Measurements from ENCODE around the gene DLD.
"Not testable (repeated sequence)": the region's sequence is repeated elsewhere in the genome, so short reads cannot be mapped to it uniquely, and the experiment has no call there.

DLD gene

DNA sequence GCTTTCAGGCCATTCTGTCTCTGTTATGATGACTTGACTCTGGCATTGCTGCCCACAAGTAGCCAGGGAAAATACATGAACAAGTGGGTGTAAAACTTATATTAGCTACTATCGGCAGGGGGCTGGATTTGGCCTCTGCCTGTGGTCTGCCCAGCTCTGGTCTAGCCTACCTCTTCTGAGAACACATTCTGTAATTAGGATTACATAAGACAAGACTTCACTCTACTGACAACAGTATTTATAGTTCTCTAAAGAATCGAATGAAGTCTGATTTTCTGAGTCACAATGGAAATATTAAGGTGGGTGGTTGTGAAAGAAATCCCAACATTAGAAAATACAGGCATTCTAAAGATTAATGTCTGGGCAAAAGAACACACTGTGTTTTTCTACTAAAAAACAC, 55.5 kb downstream of the DLD start:
- DNase-seq: no peak

DNA sequence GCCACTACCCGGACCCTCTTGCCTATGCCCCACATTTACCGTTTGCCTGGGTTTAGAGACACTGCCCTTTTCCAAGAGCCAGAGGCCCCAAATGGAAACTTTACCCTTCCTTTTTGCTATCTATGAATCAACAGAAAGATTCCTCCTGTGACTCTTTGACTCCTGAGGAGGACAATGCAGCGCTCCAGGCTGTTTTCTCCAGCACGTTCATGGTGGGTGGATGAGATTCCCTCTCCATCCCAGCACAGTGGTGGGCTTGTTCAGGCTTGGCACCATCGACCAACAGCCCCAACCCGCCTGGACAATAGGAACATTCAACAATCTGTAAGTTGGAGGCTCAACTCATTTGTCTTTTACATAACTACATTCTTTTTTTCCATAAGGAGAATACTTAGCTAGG, 55.9 kb downstream of the DLD start:
- no peak for DNase-seq

DNA sequence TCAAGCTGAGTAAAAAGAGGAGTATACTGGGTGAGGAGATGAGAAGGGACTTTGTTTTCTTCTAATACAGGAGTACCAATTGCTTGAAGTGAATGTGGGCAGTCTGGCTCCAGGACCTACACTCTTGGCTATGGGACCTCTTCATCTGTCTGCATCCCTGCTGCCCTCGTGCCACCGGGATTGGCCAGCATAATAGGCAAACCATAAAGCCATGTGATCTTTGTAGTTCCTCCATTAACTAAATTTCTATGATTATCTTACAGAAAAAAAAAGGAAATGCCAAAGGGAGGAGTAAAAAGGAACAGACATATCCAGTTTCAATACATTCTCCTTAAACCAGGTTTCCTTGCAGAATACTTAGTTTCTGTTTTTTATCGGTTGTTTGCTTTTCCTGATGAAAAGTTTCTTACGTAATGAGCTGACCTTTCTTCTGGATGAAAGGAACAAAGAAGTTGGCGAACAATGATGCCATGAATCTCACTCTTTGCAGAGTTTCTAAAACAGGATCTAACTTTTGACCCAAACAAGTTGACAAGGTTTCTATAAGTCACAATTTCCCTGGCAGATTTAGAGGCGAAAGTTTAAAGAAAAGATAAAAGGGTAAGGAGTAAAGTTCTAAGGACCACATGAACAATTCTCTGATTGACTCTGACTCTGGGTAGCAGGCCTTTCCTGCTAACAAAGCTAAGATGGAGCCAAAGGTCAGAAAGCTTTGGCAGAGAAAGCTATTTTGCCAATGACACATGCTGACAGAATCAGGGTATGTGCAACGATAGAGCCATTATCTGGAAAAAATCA, 57.9 kb downstream of the DLD start:
- DNase-seq: no peak

DNA sequence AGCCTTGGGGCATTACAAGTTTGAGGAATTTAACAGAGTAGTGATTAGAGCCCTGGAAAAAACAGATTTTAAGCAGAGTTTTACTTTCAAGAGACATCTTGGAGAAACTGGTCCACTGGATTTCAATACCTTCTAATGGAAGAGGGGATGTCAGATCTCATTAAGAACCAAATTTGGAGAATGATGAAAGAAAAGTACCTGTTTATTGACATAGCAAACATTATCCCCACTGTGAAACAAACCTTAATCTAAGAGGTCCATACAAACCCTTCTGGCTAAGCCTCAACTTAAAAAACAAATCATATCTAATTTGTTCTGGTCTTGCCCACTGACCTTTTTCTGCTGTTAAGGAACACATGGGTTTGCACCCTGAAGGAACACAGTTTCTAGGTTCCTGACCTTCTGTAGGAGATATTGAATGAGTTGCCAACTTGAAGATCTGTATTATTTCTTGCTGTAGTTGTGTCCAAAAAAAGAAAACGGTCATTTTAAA, 58.5 kb downstream of the DLD start:
- no peak for DNase-seq

DNA sequence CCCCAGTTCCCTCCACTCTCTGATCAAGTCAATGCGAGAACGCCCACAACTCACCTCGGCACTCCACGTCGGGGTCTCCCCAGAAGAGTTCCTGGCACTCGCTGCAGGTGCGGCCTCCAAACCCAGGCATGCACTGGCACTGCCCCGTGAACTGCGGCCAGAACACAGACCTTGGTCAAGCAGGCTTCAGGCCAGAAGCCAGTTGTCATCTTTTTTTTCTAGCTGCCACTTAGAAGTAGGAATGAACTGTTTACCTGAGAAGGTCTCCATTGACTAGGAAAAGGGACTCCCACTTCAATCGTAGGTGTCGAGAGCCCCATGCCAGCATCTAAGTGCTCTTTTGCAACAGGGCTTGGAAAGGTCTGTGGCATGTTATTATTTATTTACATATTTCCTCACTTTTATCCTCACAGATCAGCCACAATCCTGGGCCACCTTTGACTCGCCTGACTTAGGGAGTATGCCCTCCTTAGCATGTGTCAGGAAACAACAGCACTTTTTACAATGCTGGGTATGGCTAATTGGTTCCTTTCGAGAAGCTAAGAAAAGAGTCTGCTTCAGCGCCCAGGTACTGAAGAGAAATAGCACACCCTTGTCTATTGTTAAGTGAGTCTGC, 60.3 kb downstream of the DLD start:
- no peak for DNase-seq

DNA sequence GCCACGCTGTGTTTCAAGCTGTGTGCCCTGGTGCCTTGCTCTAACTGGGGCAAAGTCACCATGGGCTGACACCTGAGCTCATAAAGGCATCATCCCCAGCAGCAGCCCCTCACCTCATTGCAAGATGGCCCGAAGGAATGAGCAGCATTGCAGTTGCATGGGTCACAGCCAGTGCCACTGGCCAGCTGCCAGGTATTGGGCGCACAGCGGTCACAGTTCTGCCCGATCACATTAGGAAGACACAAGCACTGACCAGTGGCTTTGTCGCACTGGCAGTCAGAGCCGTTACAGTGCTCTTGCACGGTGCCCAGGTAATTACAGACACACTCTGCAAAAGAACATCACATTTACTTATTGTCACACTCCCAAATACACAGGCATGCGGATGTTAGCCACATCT, 60.9 kb downstream of the DLD start:
- DNase-seq: no peak

DNA sequence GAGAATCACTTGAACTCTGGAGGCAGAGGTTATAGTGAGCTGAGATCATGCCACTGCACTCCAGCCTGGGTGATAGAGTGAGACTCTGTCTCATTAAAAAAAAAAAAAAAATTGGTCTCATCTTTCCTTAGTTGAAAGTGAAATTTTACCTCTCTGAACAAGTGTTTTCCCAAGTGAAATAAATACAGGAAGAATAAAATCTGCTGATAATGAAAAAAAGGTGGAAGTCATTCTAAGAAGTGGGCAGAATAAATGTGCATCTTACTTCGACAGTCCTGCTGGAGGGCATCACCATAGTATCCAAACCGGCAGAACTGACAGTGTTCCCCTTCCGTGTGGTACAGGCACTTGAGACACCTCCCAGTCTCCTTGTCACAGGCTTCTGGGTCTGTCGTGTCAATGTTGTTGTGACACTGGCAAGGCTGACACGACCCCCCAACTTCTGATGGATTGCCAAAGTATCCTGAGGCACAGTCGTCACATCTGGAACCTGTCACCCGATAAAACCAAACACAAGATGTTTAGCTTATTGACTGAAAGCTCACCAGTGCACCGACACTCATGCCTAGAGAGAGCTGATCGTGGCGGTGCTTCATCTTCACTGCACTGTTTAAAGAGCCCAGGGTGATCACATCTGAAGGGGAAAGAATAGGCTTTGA, 62.4 kb downstream of the DLD start:
- DNase-seq: no peak

DNA sequence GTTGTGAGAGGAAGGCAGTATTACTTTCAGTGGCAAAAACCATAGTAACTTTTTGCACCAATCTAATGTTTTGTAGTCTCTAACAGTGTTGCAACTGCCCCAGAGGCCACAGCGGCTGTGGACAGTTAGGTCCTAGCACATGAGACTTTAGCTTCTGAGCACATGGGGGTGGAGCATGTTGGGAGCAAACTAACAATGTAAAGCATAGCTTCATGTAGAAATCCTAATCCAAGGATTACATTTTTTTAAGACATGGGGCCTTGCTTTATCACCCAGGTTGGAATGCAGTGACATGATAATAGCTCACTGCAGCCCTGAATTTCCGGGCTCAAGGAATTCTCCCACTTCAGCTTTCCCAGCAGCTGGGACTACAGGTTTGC, 62.9 kb downstream of the DLD start:
- no peak for DNase-seq

DNA sequence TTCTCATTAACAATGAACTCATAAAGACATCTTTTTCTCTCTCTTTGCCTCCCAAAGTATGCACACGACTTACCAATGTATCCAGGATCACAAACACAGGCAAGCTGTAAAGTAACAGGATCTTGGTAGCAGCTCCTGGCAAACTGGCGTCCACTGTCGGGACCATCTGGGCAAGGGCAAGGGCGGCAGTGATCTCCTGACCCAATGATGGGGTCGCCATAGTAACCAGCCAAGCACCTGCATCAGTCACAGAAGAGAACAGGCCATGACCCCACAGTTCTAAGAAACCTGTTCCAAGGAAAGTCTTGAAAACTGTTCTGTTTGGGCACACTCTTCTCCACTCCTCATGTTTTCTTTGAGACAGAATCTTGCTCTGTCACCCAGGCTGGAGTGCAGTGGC, 64.4 kb downstream of the DLD start:
- DNase-seq: no peak

DNA sequence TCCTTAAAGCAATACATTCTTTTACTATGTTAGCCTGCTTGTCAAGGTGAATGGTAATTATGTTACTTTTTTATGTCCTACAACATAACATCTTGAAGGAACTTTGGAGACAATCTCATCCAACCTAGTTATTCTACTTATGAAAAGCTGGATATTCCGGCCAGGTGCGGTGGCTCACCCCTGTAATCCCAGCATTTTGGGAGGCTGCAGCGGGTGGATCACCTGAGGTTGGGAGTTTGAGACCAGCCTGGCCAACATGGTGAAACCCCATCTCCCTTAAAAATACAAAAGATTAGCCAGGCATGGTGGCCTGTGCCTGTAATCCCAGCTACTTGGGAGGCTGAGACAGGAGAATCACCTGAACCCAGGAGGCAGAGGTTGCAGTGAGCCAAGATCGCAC, 66.0 kb downstream of the DLD start:
- not testable (repeated sequence) for DNase-seq

DNA sequence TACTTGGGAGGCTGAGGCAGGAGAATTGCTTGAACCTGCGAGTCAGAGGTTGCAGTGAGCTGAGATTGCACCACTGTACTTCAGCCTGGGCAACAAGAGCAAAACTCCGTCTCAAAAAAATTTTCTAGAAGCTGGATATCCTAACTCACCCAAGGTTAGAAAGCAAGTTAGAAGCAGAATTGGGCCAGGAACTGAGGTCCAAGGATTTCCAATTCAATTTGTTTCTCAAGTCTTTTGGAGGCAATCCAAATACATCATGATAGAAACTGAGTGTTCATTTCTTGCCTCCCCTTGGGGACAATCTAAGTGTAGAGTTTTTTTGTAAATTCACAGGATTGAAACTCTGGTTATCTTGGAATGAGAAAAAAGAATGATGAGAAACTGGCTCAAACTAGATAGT, 66.5 kb downstream of the DLD start:
- DNase-seq: no peak

DNA sequence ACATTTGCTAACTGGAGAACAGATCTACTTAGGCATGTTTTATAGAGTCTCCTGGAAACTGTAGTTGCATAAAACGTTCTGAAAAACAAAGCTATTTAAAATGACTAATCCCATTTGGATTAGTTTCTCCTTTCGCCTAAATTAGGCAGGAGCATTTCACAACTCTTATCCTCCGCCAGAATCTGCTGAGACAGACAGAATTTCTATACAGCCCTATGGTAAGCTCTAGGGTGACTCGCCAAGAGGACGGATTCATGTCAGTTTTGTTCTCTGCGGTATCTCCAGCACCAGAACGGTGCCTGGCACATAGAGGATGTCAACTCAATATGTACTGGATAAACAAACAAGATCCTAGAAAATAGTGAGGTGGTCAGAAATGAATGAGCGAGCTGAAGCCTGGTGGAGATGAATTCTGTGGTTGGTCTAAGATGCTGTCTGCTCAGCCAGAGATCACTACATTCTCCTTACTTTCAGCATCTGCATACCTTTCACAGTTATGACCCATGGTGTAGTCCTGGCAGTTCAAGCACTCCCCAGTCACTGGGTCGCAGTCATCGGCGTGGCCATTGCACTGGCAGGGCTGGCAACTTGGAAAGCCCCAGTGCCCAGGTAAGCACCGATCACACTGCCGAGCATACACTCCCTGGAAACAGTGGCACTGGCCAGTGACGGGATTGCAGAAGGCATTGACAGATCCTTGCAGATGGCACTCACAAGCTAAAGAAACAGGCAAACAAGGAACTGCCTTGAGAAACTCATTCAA, 68.0 kb downstream of the DLD start:
- no peak for DNase-seq

DNA sequence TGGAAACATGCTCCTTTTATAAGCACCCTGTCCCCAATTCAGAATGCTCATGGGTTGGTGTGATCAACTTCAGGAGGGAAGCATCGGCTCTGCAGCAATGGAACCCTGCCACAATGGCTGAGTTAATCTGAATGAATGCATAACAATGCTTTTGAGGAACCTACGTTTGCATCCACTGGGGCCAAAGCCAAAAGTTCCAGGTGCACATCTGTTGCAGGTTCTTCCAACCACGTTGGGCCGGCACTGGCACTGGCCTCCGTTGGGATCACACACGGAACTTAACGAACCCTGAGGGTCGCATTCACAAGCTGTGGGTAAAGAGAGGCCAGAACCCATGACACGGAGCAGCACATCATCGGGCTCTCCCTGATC, 68.5 kb downstream of the DLD start:
- no peak for DNase-seq

DNA sequence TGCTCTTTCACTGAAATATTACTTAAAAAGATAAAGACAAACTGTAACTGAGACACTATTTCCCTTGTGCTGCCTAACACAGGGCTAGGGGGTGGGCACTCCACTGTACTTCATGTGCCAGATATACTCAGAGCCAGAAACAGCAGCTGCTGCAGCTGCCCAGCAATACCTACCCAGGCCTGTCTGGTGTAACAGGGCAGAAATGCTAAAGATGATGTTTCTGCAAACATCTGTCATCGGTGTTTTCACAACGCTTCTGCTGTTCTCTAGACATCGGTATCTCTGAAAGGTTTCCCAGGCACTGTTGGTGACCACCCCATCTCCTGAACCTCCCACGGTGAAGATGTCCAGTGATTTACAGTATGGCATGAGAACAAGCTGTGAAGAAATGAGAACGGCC, 69.3 kb downstream of the DLD start:
- DNase-seq: no peak

DNA sequence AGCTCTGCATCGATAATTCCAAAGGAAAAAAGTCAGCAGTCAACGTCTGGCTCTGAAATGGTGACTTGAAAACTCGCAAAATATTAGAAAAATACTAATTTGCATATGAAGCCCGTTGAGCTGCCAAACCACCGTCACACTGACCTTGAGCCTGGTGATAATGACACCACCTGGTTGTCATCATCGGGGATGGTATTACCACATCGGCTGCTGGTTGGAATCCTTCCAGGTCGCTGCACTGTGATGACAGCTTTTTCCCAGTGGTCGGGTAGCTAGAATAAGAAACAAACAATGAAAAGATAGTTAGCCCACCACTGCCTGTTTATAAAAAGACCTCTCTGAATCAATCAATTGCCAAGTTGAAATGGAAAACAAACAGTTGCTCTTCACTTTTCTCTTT, 70.4 kb downstream of the DLD start:
- DNase-seq: no peak

DNA sequence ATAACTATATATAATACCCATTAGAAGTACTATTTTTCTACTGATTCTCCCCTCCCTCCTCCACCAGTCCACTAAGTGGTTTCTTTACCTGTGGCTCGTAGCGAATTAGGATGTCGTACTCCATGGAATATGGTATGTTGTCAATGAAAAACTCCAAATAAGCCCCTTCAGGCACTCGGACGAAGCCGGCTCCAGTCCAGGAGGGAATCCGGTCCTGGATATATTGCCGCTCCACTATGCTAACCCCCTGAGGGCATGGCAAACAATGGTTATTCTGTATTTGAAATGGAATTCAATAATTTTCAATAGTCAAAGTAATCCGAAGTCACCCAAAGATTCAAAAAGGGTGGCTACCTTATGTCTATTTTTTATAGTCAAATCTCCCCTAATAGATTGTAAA, 71.8 kb downstream of the DLD start:
- no peak for DNase-seq

DNA sequence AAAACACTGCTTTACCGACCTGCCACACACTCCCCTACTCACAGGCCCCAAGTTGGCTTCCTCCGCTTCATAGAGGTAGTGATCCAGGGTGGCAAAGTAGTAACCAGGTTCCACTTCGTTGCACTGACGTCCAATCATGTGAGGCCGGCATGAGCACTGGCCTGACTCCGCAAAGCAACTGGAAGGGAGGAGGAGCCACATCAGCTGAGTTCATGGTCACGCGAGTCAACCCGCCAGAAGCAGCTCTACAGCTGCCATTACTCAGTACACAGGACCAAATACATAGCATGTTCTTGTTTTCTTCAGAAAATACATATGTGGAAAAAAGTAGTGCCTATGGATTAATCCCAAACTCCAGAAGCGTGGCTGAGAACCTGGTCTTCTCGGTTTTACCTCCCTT, 73.5 kb downstream of the DLD start:
- DNase-seq: no peak

DNA sequence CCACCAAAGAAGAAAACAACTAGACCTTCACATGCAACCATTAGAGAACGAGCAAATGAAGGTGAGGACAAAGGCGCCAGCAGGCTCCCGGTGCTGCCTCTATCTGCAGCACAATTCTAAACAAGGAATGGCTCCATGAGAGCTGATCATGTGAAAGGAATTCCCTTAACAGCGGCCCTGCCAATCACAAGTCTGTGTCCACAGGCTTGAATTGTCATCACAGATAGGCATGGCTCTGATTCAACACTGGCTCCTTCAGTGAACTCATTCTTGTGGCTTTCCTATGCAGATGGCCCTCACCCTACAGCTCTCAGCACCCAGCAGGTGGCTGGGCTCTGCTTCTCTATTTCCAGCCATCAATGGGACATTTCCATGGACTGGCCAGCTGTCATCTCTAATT, 75.7 kb downstream of the DLD start:
- no peak for DNase-seq

DNA sequence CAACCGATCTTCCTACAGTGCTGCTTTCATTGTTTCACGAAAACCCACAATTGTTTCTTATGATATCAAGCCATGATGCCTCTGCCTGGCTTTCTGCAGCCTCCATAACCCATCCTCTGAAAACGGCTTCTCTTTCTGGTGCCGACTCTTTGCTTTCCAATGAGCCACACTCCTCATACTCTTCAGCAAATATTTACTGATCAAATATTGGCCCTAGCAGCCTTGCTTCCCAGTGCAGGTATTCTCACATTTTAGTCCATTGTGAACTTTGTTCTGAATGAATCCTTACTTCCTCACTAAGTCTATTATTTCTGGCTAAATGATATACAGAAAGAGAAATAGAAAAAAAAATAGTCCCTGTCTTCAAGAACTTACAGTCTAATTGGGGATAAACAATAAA, 76.4 kb downstream of the DLD start:
- DNase-seq: no peak

DNA sequence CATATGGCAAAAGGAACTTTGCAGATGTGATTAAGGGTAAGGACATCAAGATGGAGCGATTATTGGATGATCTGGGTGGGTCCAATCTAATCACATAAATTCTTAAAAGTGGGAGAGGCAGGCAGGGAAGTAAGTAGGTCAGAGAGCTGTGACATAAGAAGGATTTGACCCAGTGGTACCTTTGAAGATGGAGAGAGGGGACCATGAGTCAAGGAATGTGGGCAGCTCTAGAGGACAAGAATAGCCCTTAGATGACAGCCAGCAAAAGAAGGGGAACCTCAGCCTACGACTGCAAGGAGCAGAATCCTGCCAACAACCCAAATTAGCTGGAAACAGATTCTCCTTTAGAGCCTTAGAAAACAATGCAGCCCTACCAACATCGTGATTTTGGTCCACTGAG, 77.5 kb downstream of the DLD start:
- DNase-seq: no peak

DNA sequence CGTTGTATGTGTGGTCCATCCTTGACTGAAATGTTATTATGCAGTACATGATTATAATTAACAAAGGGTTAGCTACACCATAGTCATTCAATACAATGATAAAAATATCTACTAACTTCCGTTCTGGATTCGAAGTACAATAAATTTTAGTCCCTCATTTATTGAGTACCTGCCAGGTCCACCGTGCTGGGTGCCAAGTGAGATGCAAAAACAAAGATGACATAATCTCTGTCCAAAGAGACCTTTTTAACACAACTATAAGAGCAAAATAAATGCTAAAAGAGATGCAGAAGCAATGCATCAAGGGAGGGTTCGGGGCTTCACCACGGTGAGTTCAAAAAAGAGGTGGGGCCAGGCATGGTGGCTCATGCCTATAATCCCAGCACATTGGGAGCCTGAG, 78.9 kb downstream of the DLD start:
- no peak for DNase-seq
